Measurements from ENCODE around the gene MRPL54.

The MRPL54 gene

GRCh38 chr19:3768748-3769099, 6.2 kb downstream of the MRPL54 start:
- TF ChIP-seq, protein P1, sequence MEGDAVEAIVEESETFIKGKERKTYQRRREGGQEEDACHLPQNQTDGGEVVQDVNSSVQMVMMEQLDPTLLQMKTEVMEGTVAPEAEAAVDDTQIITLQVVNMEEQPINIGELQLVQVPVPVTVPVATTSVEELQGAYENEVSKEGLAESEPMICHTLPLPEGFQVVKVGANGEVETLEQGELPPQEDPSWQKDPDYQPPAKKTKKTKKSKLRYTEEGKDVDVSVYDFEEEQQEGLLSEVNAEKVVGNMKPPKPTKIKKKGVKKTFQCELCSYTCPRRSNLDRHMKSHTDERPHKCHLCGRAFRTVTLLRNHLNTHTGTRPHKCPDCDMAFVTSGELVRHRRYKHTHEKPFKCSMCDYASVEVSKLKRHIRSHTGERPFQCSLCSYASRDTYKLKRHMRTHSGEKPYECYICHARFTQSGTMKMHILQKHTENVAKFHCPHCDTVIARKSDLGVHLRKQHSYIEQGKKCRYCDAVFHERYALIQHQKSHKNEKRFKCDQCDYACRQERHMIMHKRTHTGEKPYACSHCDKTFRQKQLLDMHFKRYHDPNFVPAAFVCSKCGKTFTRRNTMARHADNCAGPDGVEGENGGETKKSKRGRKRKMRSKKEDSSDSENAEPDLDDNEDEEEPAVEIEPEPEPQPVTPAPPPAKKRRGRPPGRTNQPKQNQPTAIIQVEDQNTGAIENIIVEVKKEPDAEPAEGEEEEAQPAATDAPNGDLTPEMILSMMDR (IDR thresholded peaks at IDR 0.05; ENCODE audit: control insufficient read depth, extremely low read depth, insufficient read depth) = no peak
- DNase-seq (ENCODE audit: low read depth) = no peak
- no peak overlapping the region for H3K4me3 ChIP-seq (ENCODE audit: low read depth, low read length)

DNA sequence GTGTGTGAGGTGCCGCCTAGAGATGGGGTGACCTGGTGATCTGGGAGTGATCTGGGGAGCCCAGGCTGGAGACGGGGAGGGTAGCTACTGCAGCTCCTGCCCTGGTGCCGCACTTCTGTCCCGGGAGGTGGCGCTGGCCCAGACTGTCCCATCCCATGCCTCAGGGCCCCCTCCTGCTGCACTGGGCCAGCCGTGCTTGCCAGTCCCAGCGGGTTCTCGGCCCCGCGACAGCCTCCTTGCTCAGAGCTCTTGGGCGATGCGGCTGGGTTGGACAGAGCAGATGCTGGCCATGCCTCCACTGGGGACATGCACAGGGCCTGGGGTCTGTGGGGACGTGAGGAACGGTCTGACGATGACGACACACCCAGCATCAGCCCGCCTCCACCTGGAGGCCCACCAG, 7.0 kb downstream of the MRPL54 start:
- DNase-seq (ENCODE audit: low read depth) = no peak
- H3K4me3 ChIP-seq (ENCODE audit: low read depth, low read length) = no peak overlapping the region
- TF ChIP-seq, protein P1 (IDR thresholded peaks at IDR 0.05; ENCODE audit: control insufficient read depth, extremely low read depth, insufficient read depth) = no peak

DNA sequence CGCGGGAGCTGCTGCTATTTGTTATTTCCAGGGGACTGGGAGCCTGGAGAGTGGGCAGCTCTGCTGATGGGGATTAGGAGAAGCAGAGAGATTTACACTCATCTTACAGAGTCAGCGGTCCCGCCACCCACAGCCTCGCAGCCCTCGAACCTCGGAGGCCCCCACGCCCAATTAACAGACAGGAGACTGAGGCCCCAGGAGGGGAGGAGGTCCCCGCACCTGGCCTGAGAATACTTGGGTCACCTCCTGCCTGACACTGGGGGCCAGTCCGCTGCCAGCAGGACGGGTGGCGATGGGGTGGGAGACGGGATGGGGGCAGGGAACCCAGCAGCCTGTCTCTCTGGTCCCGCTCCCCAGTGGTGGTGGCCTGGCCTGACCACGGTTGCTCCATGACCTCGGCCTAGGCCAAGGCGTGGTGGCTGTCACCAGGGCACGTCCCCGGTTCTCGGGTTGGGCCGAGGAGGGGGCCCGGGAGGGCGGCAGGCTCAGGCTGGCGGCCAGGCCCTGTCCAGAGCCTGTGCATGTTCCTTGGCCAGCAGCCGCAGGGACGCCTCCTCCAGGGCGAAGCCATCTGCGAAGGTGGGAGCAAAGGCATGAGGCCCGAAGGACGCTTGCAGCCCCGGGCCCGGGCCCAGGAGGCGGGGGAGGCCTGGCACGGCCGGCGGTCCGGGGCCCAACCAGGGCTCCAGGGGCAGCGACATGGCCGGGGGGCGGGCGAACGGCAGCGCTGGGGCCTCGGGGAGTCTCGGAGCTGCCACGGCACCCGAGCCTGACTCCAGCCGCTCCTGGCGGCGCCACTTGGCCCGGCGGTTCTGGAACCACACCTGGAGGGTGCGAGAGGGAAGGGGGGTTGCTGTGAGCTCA, 7.9 kb downstream of the MRPL54 start:
- TF ChIP-seq, protein P1 (IDR thresholded peaks at IDR 0.05; ENCODE audit: control insufficient read depth, extremely low read depth, insufficient read depth) = no peak
- H3K4me3 ChIP-seq (ENCODE audit: low read depth, low read length) = no peak overlapping the region
- no peak for DNase-seq (ENCODE audit: low read depth)

DNA sequence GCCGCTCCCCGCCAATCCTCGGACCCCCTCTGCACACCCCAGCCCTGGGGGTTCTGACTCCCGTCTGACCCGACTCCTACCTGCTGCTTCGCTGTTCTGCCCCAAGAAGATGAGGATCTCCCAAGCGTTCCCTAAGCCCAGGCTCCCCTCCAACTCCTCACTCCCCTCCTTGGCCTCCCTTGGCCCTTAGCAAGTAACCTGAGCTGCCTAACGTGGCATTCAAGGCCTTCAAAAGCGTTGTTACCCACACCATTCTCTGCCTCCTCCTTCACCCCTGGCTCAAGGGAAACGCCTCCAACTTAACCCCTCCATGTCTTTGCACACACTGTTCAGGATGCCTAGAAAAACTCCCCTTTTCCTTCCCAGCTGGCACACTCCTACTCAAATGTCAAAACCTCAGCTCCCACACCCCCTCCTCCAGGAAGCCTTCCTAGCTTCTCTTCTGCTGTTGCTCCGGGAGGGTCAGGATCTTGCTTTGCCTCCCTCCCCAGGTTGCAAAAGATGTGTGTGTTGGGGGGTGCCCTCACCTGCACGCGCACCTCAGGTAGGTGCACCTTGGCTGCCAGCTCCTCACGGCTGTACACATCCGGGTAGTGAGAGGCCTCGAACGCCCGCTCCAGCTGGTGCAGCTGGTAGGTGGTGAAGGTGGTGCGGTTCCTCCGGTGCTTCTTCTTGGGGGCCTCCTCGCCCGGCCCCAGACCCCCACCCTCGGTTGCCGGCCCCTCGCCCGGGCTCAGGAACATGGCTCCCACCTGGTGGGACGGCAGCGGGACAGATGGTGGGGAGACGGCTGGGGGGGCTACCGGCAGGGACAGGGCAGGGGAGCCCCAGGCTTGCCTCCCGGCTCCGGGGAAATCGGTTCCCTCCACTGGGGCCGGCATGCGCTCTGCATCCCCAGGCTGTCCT, 8.8 kb downstream of the MRPL54 start:
- TF ChIP-seq, protein P1 (IDR thresholded peaks at IDR 0.05; ENCODE audit: control insufficient read depth, extremely low read depth, insufficient read depth) = no peak
- DNase-seq (ENCODE audit: low read depth) = no peak
- no peak overlapping the region for H3K4me3 ChIP-seq (ENCODE audit: low read depth, low read length)

GRCh38 chr19:3771906-3772455, 9.5 kb downstream of the MRPL54 start, which contains the start of gene RAX2:
TSS of gene RAX2 (minus strand) at chr19:3772228. CDS start at chr19:3771742, 486 bp downstream.
- no peak for DNase-seq (ENCODE audit: low read depth)
- H3K4me3 ChIP-seq (ENCODE audit: low read depth, low read length) = no peak within 1 kb of the TSS
- TF ChIP-seq, protein P1 (IDR thresholded peaks at IDR 0.05; ENCODE audit: control insufficient read depth, extremely low read depth, insufficient read depth) = no peak

GRCh38 chr19:3773814-3774515, 11.5 kb downstream of the MRPL54 start:
- TF ChIP-seq, protein P1 (IDR thresholded peaks at IDR 0.05; ENCODE audit: control insufficient read depth, extremely low read depth, insufficient read depth) = no peak
- H3K4me3 ChIP-seq (ENCODE audit: low read depth, low read length) = no peak overlapping the region

More at GRCh38 chr19:3773814-3774515, 11.5 kb downstream of the MRPL54 start:
- no peak for DNase-seq (ENCODE audit: low read depth)
